Ectodermal cell (in vitro differentiated cells): ENCODE results near the gene ZNF521.

ENCODE experiments used
- H3K27ac ChIP-seq: 2 replicates; pipeline ENCODE4 v1.7.0; 2013; ENCODE audit warnings: mild to moderate bottlenecking, low read depth, low read length; ENCODE audit not compliant: insufficient read depth, poor library complexity, severe bottlenecking
- H3K27me3 ChIP-seq: 2 replicates; pipeline ENCODE4 v1.7.0; 2013; ENCODE audit warnings: mild to moderate bottlenecking, low read length; ENCODE audit not compliant: insufficient read depth, control insufficient read depth, poor library complexity, severe bottlenecking
- H3K36me3 ChIP-seq: one replicate; pipeline ENCODE4 v1.7.0; 2013; ENCODE audit warnings: low read length; ENCODE audit not compliant: control insufficient read depth, insufficient read depth
- H3K4me1 ChIP-seq: one replicate; pipeline ENCODE4 v1.7.0; 2013; ENCODE audit warnings: low read length; ENCODE audit not compliant: control insufficient read depth, insufficient read depth
- H3K4me3 ChIP-seq: 2 replicates; pipeline ENCODE4 v1.7.0; 2013; ENCODE audit warnings: low read depth, low read length, control low read depth; ENCODE audit not compliant: insufficient read depth
- H3K9me3 ChIP-seq: 2 replicates; pipeline ENCODE4 v1.7.0; 2013; ENCODE audit warnings: mild to moderate bottlenecking, low read length, moderate library complexity; ENCODE audit not compliant: control insufficient read depth
- WGBS, 2 experiments: methylation state at CpG; one replicate each; pipeline ENCODE4 v1.1.7; 2013; ENCODE audit warnings: missing lambda C conversion rate in 2 of 2; 5-methylcytosine and 5-hydroxymethylcytosine counted together

Gene ZNF521

DNA sequence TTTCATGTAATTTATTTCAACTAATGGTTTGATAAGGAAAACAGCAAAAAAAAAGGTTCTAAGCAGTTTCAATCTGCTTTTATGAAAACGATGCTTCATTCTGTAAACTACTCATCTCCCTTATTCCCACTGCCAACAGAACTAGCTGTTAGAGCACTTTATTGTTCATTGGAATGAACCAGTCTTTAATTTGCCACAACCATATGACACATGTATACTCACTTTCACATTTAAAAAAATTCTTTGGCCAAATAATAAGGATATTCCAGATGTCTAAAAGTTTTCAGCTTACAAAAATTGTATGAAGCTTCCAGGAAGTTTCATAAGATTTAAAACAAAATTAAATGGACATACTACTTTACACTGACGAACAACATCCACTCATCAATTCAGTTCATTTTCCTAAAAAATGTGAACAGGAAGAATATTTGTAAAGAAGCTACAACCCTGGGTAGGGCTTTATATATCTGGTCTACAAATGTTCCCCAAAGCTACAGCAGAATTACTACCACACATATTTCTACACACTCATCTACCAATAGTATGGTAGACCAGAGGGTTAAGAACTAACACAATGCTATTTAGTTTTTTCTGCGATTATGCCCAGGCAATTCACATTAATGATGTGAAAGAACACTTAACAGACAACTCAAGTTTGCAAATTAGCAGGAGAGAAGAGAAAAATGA lies 37.7 kb downstream of the ZNF521 start:
- no peak overlapping the region for H3K4me3 ChIP-seq
- peaks cover under 1% of the 10 kb centered on the region for H3K36me3 ChIP-seq
- WGBS, 2 experiments = 89 to 97% methylated on average over 2 to 3 of the region's 3 CpGs
- H3K27ac ChIP-seq = no peak overlapping the region
- peaks cover 39% of the 10 kb centered on the region for H3K4me1 ChIP-seq
- no peaks in the 10 kb centered on the region for H3K27me3 ChIP-seq
- no peaks in the 10 kb centered on the region for H3K9me3 ChIP-seq

DNA sequence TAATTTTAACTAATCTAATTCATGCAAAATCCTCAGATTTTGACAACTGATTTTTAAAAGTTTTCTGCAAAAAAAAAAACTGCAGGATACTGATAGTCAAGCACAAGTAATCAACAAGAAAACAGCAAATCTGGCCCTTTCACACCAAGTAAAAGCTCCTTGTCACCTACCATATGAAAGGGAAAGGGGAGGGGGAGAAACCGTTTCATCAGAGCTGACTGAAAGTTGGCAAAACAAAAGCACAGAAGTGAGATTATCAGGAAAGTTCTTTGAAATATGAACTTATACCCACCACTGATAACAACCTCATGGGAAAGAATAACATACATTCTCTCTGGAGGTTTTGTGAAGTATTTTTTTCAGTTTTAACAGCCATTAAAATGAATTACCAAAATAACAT lies 38.7 kb downstream of the ZNF521 start:
- peaks cover 39% of the 10 kb centered on the region for H3K4me1 ChIP-seq
- no peaks in the 10 kb centered on the region for H3K27me3 ChIP-seq
- no peak overlapping the region for H3K27ac ChIP-seq
- H3K4me3 ChIP-seq = no peak overlapping the region
- WGBS, 2 experiments = 0% methylated on average over 1 of the region's 1 CpG; no CpG with 5 or more reads in 1 of the 2 experiments
- H3K36me3 ChIP-seq = no peaks in the 10 kb centered on the region
- no peaks in the 10 kb centered on the region for H3K9me3 ChIP-seq

DNA sequence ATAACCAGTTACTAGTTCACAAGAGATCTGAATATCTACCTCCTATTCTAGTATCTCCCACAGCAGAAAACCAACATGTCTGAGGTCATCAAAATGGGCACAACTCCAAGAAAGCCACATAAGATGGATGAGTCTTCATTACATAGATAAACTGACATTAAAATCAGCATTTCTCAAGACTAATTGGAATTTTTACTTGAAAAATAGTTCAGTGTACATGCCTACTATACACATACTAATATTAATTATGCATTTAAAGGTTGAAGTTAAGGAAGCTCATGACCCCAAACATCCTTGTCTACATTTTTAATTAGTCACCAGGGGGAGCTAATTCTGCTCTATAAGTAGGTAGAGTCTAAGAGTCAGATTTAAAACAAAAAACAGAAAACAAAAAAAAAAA lies 41.9 kb downstream of the ZNF521 start:
- H3K36me3 ChIP-seq = no peaks in the 10 kb centered on the region
- H3K9me3 ChIP-seq = no peaks in the 10 kb centered on the region
- H3K4me3 ChIP-seq = no peak overlapping the region
- H3K4me1 ChIP-seq = peaks cover 23% of the 10 kb centered on the region
- no peaks in the 10 kb centered on the region for H3K27me3 ChIP-seq
- no peak overlapping the region for H3K27ac ChIP-seq

DNA sequence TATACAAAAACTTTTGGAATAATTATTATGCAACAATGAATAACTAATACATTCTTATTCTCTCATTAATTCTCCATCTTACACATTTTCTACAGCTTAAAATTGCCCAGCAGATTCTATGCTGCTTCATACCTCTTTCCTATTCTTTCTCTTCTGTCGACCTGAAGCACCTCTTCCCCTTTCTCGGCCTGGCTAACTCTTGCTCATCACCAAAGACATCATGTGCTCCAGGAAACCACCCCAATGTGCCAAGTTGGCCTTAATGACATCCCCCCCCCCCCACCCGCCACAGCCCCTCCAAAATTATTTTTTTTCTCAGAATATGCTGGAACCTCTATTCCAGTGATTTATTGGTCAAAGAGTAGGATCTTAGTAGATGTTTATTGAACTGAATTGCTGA lies 43.6 kb downstream of the ZNF521 start:
- 94 to 96% methylated on average over 2 of the region's 3 CpGs for WGBS, 2 experiments
- H3K36me3 ChIP-seq = no peaks in the 10 kb centered on the region
- peaks cover 10% of the 10 kb centered on the region for H3K4me1 ChIP-seq

DNA sequence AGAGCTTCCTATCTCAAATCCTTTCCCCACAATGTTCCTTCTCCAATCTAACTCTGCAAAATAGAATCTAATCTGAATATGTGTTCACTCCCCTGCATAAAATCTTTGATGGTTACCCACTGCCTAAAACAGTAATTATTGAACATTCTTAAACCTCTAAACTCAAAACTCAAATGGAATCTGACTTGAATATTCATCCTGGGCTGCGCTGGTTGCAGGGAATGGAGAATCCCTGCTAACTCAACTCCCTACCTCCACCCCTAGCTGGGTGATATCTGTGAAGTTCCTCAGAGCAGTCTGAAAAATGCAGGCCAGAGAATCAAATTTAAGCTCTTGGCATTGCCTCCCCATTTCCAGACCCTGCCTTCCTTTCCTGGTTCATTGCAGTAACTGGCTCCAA lies 44.8 kb downstream of the ZNF521 start:
- no peaks in the 10 kb centered on the region for H3K9me3 ChIP-seq
- no peak overlapping the region for H3K4me3 ChIP-seq
- no peak overlapping the region for H3K27ac ChIP-seq
- peaks cover 7% of the 10 kb centered on the region for H3K4me1 ChIP-seq
- no peaks in the 10 kb centered on the region for H3K27me3 ChIP-seq
- WGBS, 2 experiments = 90 to 97% methylated on average over 1 of the region's 1 CpG
- no peaks in the 10 kb centered on the region for H3K36me3 ChIP-seq

More for the DNA sequence above, 43.6 kb downstream of the ZNF521 start:
- H3K9me3 ChIP-seq = no peaks in the 10 kb centered on the region
- H3K27ac ChIP-seq = no peak overlapping the region
- H3K4me3 ChIP-seq = no peak overlapping the region
- H3K27me3 ChIP-seq = no peaks in the 10 kb centered on the region

DNA sequence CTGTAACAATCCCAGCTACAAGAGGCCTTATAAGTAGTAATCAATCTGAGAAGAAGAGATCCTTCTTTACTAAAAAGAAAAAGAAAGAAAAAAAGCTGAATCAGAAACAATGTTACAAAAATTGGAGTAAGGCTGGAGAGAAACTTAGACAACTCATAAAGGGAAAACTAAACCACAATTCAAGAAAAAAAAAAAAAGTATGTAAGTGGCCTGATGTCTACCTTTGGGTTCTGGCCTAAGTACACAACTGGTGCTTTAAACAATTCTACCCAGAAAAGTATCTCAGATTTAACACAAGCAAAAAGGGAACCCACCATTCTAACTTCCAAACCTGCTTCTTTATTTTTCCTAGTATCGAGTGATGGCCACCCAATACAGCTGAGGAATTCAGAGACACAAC lies 45.3 kb downstream of the ZNF521 start:
- Histone ChIP-seq H3K36me3 (no peaks in the 10 kb centered on the region), H3K4me3 (no peak overlapping the region), H3K4me1 (peaks cover 7% of the 10 kb centered on the region), H3K27me3 (no peaks in the 10 kb centered on the region), H3K9me3 (no peaks in the 10 kb centered on the region), H3K27ac (no peak overlapping the region)
- WGBS, 2 experiments = 97 to 98% methylated on average over 1 of the region's 1 CpG

DNA sequence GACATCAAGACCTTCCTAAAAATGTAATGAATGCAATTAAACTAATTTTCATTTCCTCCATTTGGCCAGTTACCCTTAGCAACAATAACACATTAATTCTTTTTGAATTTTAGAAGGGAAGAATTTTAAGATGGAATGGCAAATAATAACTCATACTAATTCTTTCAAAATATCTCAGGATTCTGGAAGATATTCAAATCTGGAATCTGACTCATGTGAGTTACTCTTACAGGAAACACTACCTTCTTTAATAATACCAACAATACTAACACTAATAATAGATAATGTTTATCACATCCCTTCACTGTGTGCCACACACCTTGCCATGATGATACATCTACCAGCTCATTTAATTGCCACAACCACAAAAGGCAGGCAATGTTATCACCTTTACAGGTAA lies 46.4 kb downstream of the ZNF521 start:
- no peaks in the 10 kb centered on the region for H3K4me1 ChIP-seq
- no peak overlapping the region for H3K27ac ChIP-seq
- no peaks in the 10 kb centered on the region for H3K36me3 ChIP-seq
- H3K9me3 ChIP-seq = no peaks in the 10 kb centered on the region
- no peak overlapping the region for H3K4me3 ChIP-seq
- no peaks in the 10 kb centered on the region for H3K27me3 ChIP-seq

DNA sequence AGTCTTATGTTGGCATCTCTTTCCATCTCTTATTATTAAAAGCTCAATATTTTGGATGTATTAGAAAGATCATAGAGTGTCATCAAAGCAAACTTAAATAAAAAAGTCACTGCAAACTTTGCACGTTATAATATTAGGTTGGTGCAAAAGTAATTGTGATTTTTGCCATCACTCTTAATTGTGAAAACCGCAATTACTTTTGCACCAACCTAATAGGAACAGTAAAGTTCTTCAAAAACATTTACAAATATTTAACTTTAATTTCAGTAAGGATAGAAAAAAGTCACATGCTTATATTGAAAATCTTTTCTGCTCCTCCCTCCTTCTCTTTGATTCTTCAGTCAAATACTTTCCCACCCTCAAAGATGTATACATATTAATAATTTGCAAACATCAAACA lies 51.5 kb downstream of the ZNF521 start:
- Histone ChIP-seq H3K36me3 (no peaks in the 10 kb centered on the region), H3K27ac (no peak overlapping the region)
- WGBS, 2 experiments = 94 to 100% methylated on average over 1 to 2 of the region's 2 CpGs

DNA sequence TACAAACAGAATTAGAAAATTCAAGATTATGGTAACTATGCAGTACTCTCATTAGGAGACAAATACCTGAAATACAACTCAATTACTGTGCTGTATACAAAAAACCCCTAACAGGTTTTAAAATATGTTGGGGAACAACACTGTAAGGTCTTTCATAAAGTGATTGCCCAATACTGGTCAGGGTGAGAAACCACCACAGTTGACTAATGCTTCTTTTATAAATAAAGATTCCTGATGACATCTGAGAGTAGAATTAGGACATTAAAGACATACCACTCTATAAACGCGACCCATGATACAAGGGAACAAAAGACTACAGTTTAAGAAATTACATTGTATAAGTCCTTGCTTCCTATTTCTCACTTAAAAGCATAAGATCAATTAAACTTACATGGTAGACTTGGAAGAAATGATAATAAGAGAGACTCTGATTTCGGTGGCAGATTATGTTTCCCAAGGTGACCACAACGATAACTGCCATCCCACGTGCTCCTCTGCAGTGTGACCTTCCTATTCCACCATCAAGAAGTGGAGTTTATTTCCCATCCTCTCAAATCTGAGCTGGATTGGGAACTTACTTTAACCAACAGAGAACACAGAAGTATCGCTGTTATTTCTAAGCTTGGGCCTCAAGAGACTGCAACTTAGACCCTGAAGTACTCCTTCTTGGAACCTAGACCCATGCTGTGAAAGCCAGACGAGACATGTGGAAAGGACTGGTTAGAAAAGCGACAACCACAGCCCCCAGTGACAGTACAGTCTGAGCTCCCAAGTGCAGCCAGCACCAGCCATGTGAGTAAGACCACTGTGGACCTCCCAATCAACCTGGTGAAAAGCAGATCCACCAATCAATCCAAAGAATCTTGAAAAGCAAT lies 52.3 kb downstream of the ZNF521 start:
- Histone ChIP-seq H3K4me3 (no peak overlapping the region), H3K4me1 (no peaks in the 10 kb centered on the region), H3K27me3 (no peaks in the 10 kb centered on the region), H3K36me3 (no peaks in the 10 kb centered on the region), H3K9me3 (no peaks in the 10 kb centered on the region), H3K27ac (peak overlapping the region; percentile 11)
- WGBS, 2 experiments = 89 to 90% methylated on average over 6 to 8 of the region's 8 CpGs

More for the DNA sequence above, 51.5 kb downstream of the ZNF521 start:
- no peak overlapping the region for H3K4me3 ChIP-seq
- H3K27me3 ChIP-seq = no peaks in the 10 kb centered on the region
- H3K9me3 ChIP-seq = no peaks in the 10 kb centered on the region
- H3K4me1 ChIP-seq = no peaks in the 10 kb centered on the region

DNA sequence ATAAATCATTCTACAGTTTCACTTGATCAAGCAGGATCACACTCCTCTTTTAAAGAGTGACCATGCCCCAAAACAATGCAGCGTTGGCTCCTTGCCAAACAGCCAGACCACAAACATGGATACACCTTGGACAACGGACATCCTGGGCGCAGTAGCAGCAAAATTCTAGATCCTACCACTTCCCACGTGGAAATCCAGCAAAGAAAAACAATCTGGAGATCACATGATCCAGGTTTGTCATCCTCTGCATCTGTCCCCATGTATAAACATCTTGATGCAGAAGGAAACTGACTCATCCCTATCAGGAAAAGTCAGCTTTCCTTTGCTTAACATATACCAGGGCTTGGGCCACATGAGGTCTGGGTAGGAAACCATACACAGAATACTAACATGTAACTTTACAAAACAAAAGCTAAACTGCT lies 53.1 kb downstream of the ZNF521 start:
- Histone ChIP-seq H3K4me1 (no peaks in the 10 kb centered on the region), H3K36me3 (no peaks in the 10 kb centered on the region), H3K27me3 (no peaks in the 10 kb centered on the region), H3K27ac (peak overlapping the region; percentile 11), H3K4me3 (no peak overlapping the region), H3K9me3 (no peaks in the 10 kb centered on the region)
- 77 to 80% methylated on average over 4 of the region's 4 CpGs for WGBS, 2 experiments
